HG02973 (cell line): ENCODE data around the gene NOM1.
"Not testable (repeated sequence)": the region's sequence is repeated elsewhere in the genome, so short reads cannot be mapped to it uniquely, and the experiment has no call there.

Experiments
- ATAC-seq: cut with Tn5 transposase; IDR thresholded peaks from one replicate; pipeline ENCODE4 v1.9.1; 2021; ENCODE audit warnings: moderate library complexity; ENCODE audit not compliant: unreplicated experiment

NOM1 gene

GRCh38 chr7:156936766-156937165 lies 12.7 kb upstream of the NOM1 start:
- not testable (repeated sequence) for ATAC-seq

- no peak for ATAC-seq
Measured at GRCh38 chr7:156940421-156941122, 8.9 kb upstream of the NOM1 start.

GRCh38 chr7:156941393-156942182 lies 7.9 kb upstream of the NOM1 start:
- no peak for ATAC-seq

- no peak for ATAC-seq
Measured at GRCh38 chr7:156942708-156943090, 6.8 kb upstream of the NOM1 start.

- no peak for ATAC-seq
Measured at GRCh38 chr7:156943091-156944041, 6.1 kb upstream of the NOM1 start.

GRCh38 chr7:156944876-156945275 lies 4.6 kb upstream of the NOM1 start:
- ATAC-seq = no peak

- ATAC-seq = no peak
Measured at GRCh38 chr7:156947120-156947843, 2.2 kb upstream of the NOM1 start.

GRCh38 chr7:156948361-156948760 lies 1.2 kb upstream of the NOM1 start:
- no peak for ATAC-seq

- ATAC-seq = no peak
Measured at GRCh38 chr7:156950381-156950858, 908 bp downstream of the NOM1 start.

- not testable (repeated sequence) for ATAC-seq
Measured at GRCh38 chr7:156953215-156953614, 3.7 kb downstream of the NOM1 start.

GRCh38 chr7:156954941-156955340 lies 5.4 kb downstream of the NOM1 start:
- ATAC-seq = no peak

- no peak for ATAC-seq
Measured at GRCh38 chr7:156956727-156957126, 7.2 kb downstream of the NOM1 start.

- ATAC-seq = no peak
Measured at GRCh38 chr7:156962145-156962544, 12.6 kb downstream of the NOM1 start.

- no peak for ATAC-seq
Measured at GRCh38 chr7:156962897-156963296, 13.4 kb downstream of the NOM1 start.

GRCh38 chr7:156963472-156963871 lies 14.0 kb downstream of the NOM1 start:
- no peak for ATAC-seq

- ATAC-seq = no peak
Measured at GRCh38 chr7:156964971-156965370, 15.5 kb downstream of the NOM1 start.

- ATAC-seq = no peak
Measured at GRCh38 chr7:156966387-156966786, 16.9 kb downstream of the NOM1 start.

- ATAC-seq = no peak
Measured at GRCh38 chr7:156968183-156968582, 18.7 kb downstream of the NOM1 start.

GRCh38 chr7:156969972-156970420 lies 20.5 kb downstream of the NOM1 start:
- no peak for ATAC-seq

- no peak for ATAC-seq
Measured at GRCh38 chr7:156975620-156976019, 26.1 kb downstream of the NOM1 start.
